Stimulated activated CD8-positive, alpha-beta memory T cell treated with anti-CD3 and anti-CD28 coated beads, Interleukin-12 subunit alpha, Interleukin-12 subunit beta, amount 100 ng/mL, for 24 hours (primary cell): ENCODE data around the gene LDLRAP1.
A peak's percentile ranks its signal among the peaks of the same experiment; 100 is the strongest.
"Not testable (repeated sequence)": the region's sequence is repeated elsewhere in the genome, so short reads cannot be mapped to it uniquely, and the experiment has no call there.

Experiments used
- DNase-seq: peaks from one replicate; pipeline ENCODE4 v3.0.0-alpha.2; 2020; ENCODE audit errors: extremely low read depth

Gene LDLRAP1

GRCh38 chr1:25543425-25544242 is at the start of gene LDLRAP1:
Gene LDLRAP1, plus strand, starts transcription at chr1:25543606. Its CDS starts 93 bp downstream, at chr1:25543699.
- no peak for DNase-seq

GRCh38 chr1:25494952-25495351 is 48.5 kb upstream of the LDLRAP1 start:
- DNase-seq: no peak

GRCh38 chr1:25500694-25501093 is 42.7 kb upstream of the LDLRAP1 start:
- DNase-seq: no peak

- no peak for DNase-seq
These were observed 42.0 kb upstream of the LDLRAP1 start for GRCh38 chr1:25501235-25502058.

- no peak for DNase-seq
These were observed 40.4 kb upstream of the LDLRAP1 start for GRCh38 chr1:25502957-25503356.

GRCh38 chr1:25503551-25504426 is 39.6 kb upstream of the LDLRAP1 start:
- peak; percentile 31 for DNase-seq

GRCh38 chr1:25504706-25505595 is 38.5 kb upstream of the LDLRAP1 start:
- DNase-seq: no peak

- DNase-seq: no peak
These were observed 37.6 kb upstream of the LDLRAP1 start for GRCh38 chr1:25505656-25506385.

GRCh38 chr1:25506566-25507463 is 36.6 kb upstream of the LDLRAP1 start:
- DNase-seq: not testable (repeated sequence)

- DNase-seq: no peak
These were observed 29.7 kb upstream of the LDLRAP1 start for GRCh38 chr1:25513666-25514065.

- no peak for DNase-seq
These were observed 28.4 kb upstream of the LDLRAP1 start for GRCh38 chr1:25515033-25515432.

GRCh38 chr1:25516686-25517085 is 26.7 kb upstream of the LDLRAP1 start:
- DNase-seq: no peak

- DNase-seq: no peak
These were observed 25.7 kb upstream of the LDLRAP1 start for GRCh38 chr1:25517476-25518394.

- no peak for DNase-seq
These were observed 23.8 kb upstream of the LDLRAP1 start for GRCh38 chr1:25519624-25520023.

GRCh38 chr1:25520446-25521061 is 22.9 kb upstream of the LDLRAP1 start:
- peak; percentile 30 for DNase-seq

GRCh38 chr1:25522031-25522655 is 21.3 kb upstream of the LDLRAP1 start:
- no peak for DNase-seq

GRCh38 chr1:25523542-25523941 is 19.9 kb upstream of the LDLRAP1 start:
- DNase-seq: no peak
